IPS-18c (cell line): ENCODE results near the gene PLEKHG7.

Experiments used
- H3K4me3 ChIP-seq: 2 replicates; pipeline ENCODE4 v1.7.0; 2013; ENCODE audit warnings: low read depth, mild to moderate bottlenecking, low read length, moderate library complexity; ENCODE audit not compliant: insufficient read depth
- H3K9me3 ChIP-seq: one replicate; pipeline ENCODE4 v1.6.1; 2013; ENCODE audit warnings: mild to moderate bottlenecking, low read length, moderate library complexity; ENCODE audit not compliant: control insufficient read depth, insufficient read depth

The PLEKHG7 gene

GRCh38 chr12:92696216-92696615, 6.6 kb upstream of the PLEKHG7 start:
- H3K4me3 ChIP-seq, result no peak overlapping the region
- no peaks in the 10 kb centered on the region for H3K9me3 ChIP-seq

- Histone ChIP-seq H3K4me3 (no peak overlapping the region), H3K9me3 (no peaks in the 10 kb centered on the region)
Measured at GRCh38 chr12:92698474-92698873, 4.3 kb upstream of the PLEKHG7 start.

- Histone ChIP-seq H3K9me3 (no peaks in the 10 kb centered on the region), H3K4me3 (no peak overlapping the region)
Measured at GRCh38 chr12:92701441-92701840, 1.3 kb upstream of the PLEKHG7 start.

- no peak overlapping the region for H3K4me3 ChIP-seq
Measured at GRCh38 chr12:92703786-92704185, 997 bp downstream of the PLEKHG7 start.

GRCh38 chr12:92706594-92706993, 3.8 kb downstream of the PLEKHG7 start:
- H3K9me3 ChIP-seq, result no peaks in the 10 kb centered on the region

More at GRCh38 chr12:92703786-92704185, 997 bp downstream of the PLEKHG7 start:
- H3K9me3 ChIP-seq, result no peaks in the 10 kb centered on the region

GRCh38 chr12:92707926-92708325, 5.1 kb downstream of the PLEKHG7 start:
- H3K9me3 ChIP-seq, result no peaks in the 10 kb centered on the region
- no peak overlapping the region for H3K4me3 ChIP-seq

More at GRCh38 chr12:92706594-92706993, 3.8 kb downstream of the PLEKHG7 start:
- no peak overlapping the region for H3K4me3 ChIP-seq

GRCh38 chr12:92715625-92716024, 12.8 kb downstream of the PLEKHG7 start:
- Histone ChIP-seq H3K9me3 (no peaks in the 10 kb centered on the region), H3K4me3 (no peak overlapping the region)

- no peaks in the 10 kb centered on the region for H3K9me3 ChIP-seq
Measured at GRCh38 chr12:92717202-92717601, 14.4 kb downstream of the PLEKHG7 start.

GRCh38 chr12:92718483-92718990, 15.7 kb downstream of the PLEKHG7 start:
- no peaks in the 10 kb centered on the region for H3K9me3 ChIP-seq

More at GRCh38 chr12:92717202-92717601, 14.4 kb downstream of the PLEKHG7 start:
- H3K4me3 ChIP-seq, result no peak overlapping the region

GRCh38 chr12:92719674-92720073, 16.9 kb downstream of the PLEKHG7 start:
- H3K4me3 ChIP-seq, result no peak overlapping the region
- H3K9me3 ChIP-seq, result no peaks in the 10 kb centered on the region

More at GRCh38 chr12:92718483-92718990, 15.7 kb downstream of the PLEKHG7 start:
- no peak overlapping the region for H3K4me3 ChIP-seq

- Histone ChIP-seq H3K4me3 (no peak overlapping the region), H3K9me3 (no peaks in the 10 kb centered on the region)
Measured at GRCh38 chr12:92721130-92721529, 18.3 kb downstream of the PLEKHG7 start.

GRCh38 chr12:92721656-92722055, 18.9 kb downstream of the PLEKHG7 start:
- H3K4me3 ChIP-seq, result no peak overlapping the region
- no peaks in the 10 kb centered on the region for H3K9me3 ChIP-seq

- Histone ChIP-seq H3K9me3 (no peaks in the 10 kb centered on the region), H3K4me3 (no peak overlapping the region)
Measured at GRCh38 chr12:92722897-92723296, 20.1 kb downstream of the PLEKHG7 start.

GRCh38 chr12:92726850-92727249, 24.1 kb downstream of the PLEKHG7 start:
- Histone ChIP-seq H3K4me3 (no peak overlapping the region), H3K9me3 (no peaks in the 10 kb centered on the region)

GRCh38 chr12:92729773-92730305, 27.1 kb downstream of the PLEKHG7 start:
- H3K4me3 ChIP-seq, result no peak overlapping the region
- H3K9me3 ChIP-seq, result no peaks in the 10 kb centered on the region

- no peak overlapping the region for H3K4me3 ChIP-seq
- no peaks in the 10 kb centered on the region for H3K9me3 ChIP-seq
Measured at GRCh38 chr12:92730758-92731157, 28.0 kb downstream of the PLEKHG7 start.

GRCh38 chr12:92732216-92732615, 29.4 kb downstream of the PLEKHG7 start:
- no peaks in the 10 kb centered on the region for H3K9me3 ChIP-seq
- H3K4me3 ChIP-seq, result no peak overlapping the region

- Histone ChIP-seq H3K4me3 (no peak overlapping the region), H3K9me3 (no peaks in the 10 kb centered on the region)
Measured at GRCh38 chr12:92732716-92733115, 29.9 kb downstream of the PLEKHG7 start.

- Histone ChIP-seq H3K4me3 (no peak overlapping the region), H3K9me3 (no peaks in the 10 kb centered on the region)
Measured at GRCh38 chr12:92733181-92733580, 30.4 kb downstream of the PLEKHG7 start.
